ENCODE measurements around the gene MACROH2A2.
A peak's percentile ranks its signal among the peaks of the same experiment; 100 is the strongest.
"Not testable (repeated sequence)": the region's sequence is repeated elsewhere in the genome, so short reads cannot be mapped to it uniquely, and the experiment has no call there.

The MACROH2A2 gene

DNA sequence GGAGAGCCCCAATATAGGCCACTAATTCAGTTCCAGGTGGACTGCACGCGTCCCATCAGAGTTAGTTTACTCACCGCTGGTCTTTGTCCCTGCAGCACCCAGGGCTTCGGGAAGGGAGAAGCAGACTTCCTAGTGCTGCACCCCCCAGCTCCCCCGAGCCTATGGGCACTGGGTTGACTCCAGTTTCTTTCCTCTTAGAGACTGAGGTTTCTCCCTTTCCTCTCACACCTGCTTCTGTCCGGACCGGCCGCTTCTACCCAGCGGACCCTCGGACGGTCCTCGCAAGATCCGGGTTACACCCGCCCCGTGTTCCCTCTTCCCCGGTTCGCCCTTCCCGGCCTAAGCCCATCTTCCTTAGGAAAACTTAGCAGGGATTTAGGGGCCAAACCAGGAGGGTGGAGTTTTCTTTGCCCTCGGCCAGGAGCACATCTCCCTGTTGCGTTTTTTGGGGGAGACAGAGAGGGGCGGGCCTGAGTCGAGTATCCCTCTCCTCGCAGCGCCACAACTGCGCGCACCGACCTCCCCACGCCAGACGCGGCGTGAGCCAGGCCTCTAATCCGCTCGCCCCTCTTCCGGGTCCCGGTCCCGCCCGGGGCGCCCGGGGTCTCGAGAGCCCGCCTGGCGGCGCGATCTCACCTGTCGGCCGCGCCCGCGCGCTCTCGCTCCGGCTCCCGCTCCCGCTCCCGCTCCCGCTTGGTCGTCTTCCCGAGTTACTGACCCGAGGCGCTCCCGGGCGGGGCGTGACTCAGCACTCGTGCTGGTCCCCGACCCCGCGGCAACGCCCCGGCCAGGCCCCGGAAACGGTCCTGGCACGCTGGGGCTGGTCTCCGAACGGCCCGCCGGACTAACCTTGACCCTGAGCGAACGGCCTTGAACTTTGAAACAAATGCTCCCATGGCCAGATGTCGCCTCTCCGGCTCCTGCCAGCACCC lies 79.7 kb downstream of the MACROH2A2 start, which contains the start of gene AIFM2:
TSS of gene AIFM2 (minus strand) at position 728 of the 932 bp plus-strand sequence. CDS start 8,741 bp downstream, outside the sequence.
- DNase-seq, result peak; percentile 72 to 91 (median 82)

- no peak for DNase-seq
Measured at GRCh38 chr10:70135046-70135445, 82.4 kb downstream of the MACROH2A2 start.

GRCh38 chr10:70135684-70136083 lies 83.0 kb downstream of the MACROH2A2 start:
- peak in 1 of 4 experiments; percentile 8 for DNase-seq

DNA sequence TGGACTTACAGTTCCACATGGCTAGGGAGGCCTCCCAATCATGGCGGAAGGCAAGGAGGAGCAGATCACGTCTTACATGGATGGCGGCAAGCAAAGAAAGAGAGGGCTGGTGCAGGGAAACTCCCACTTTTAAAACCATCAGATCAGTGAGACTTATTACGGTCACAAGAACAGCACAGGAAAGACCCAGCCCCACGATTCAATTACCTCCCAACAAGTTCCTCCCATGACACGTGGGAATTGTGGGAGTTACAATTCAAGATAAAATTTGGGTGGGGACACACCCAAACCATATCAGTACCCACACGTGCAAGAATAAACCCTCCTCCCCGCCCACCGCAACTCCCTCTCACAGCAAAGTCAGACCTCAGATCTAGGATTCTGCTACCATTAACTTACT lies 84.5 kb downstream of the MACROH2A2 start:
- DNase-seq, result no peak

DNA sequence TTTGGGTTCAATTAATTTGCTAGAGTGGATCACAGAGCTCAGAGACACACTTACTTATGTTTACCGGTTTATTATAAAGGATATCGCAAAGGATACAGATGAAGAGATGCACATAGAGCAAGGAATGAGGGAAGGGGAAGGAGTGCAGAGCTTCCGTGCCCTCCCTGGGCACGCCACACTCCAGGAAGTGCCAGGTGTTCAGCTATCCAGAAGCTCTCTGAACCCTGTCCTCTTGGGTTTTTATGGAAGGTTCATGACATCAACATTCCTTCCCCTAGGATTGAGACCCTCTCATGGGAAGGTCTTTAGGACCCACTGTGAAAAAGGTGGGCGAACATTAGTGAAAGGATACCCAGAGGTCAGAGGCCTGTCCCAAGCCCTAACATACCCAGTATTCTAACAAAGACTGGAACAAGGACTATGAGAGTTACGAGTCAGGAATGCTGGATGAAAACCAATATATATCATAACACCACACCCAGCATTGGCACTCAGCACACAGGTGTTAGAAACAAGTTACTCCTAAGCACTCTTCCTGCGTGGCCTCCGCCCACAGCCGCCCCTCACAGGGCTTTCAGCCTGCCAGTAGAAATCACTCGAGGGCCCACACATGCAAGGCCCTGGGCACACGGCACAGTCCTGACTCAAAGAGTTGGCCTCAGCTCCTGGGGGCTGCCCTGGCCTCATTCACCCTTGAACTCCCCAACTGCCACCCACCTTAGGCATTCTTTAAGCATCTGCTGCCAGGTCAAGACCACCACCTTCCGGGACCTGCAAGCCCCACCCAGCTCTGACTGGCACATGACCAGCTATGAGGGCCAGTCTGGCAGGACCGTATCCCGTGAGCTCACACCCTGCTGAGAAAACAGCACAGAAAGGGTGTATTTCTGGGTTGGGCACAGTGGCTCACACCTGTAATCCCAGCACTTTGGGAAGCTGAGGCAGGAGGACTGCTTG lies 85.6 kb downstream of the MACROH2A2 start:
- DNase-seq, result no peak

GRCh38 chr10:70139151-70139996 lies 86.7 kb downstream of the MACROH2A2 start:
- no peak for DNase-seq

DNA sequence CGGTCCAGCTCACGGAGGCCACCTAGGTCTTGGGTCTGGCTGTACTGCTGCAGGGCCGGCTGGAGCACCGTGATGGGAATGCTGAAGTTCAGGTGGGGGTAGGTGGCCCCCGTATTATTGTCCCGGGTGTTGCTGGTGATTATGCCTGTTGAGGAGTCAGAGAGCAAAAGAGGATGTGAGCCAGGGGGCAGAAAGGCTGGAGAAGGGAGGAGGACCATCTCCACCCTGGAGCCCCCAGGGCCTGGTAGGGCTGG lies 87.3 kb downstream of the MACROH2A2 start:
- no peak for DNase-seq

GRCh38 chr10:70140297-70140696 lies 87.7 kb downstream of the MACROH2A2 start:
- DNase-seq, result no peak

- DNase-seq, result no peak
Measured at GRCh38 chr10:70142555-70142954, 89.9 kb downstream of the MACROH2A2 start.

DNA sequence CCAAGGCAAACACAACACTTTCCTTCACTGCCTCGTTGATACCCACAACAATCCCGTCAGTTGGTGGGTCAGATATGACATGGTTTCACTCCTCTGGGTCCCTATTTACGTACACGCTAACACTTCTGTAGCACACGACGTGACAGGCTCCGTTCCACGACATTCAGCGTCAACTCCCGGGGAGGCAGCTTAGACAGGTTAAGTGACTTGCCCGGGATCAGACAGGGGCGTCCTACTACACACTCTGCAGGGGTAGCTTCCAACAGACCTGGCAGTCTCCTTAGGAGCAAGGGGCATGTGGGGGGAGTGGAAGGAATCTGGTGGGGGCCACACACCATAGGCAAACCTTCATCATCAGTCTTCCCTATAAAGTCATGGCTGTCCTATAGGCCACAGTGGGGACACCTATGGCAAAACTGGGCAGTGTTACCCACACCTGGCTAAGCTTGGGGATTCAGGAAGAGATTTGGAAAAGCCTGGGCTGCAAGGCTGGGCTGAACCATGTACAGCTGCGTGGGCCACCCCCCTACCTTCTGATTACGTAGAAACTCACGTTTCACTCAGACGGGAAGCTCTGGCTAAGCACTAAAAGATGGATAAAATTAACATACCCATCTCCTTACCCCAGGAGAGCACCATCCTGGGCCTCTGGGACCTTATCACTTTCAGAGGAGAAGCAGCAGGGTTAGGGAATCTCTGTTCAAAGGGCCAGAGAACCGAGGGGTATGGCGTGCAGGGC lies 91.9 kb downstream of the MACROH2A2 start:
- DNase-seq, result no peak

- no peak for DNase-seq
Measured at GRCh38 chr10:70145166-70145665, 92.6 kb downstream of the MACROH2A2 start.

- DNase-seq, result peak; percentile 73 to 90 (median 80)
Measured at GRCh38 chr10:70145666-70146488, 93.2 kb downstream of the MACROH2A2 start.

- peak; percentile 95 to 98 (median 96) for DNase-seq
Measured at GRCh38 chr10:70146489-70147258, 94.0 kb downstream of the MACROH2A2 start, which contains the start of gene TYSND1. TYSND1 (minus strand) TSS chr10:70146700; CDS start chr10:70146586, 114 bp downstream.

- no peak for DNase-seq
Measured at GRCh38 chr10:70147259-70147625, 94.6 kb downstream of the MACROH2A2 start.

- DNase-seq, result no peak
Measured at GRCh38 chr10:70148516-70148915, 95.9 kb downstream of the MACROH2A2 start.

GRCh38 chr10:70155255-70155838 lies 102.7 kb downstream of the MACROH2A2 start:
- no peak for DNase-seq

DNA sequence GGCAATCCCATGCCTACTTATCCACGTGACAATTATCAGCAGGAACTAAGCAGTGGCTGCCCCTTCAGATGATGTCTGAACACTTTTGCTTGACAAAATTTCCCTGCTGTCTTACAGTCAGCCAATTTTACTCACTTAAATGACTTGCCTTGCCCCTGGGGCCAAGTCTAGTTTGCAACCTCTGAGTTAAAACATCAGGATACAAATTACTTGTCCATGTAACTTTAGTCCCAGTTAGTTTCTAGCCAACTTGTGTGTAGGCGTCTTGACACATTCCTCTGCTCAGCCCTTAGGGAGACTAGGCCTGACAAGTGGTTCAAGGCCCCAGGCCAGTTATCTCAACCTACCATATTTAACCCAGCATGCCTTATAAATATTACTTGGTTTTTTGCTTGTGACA lies 105.5 kb downstream of the MACROH2A2 start:
- no peak for DNase-seq

DNA sequence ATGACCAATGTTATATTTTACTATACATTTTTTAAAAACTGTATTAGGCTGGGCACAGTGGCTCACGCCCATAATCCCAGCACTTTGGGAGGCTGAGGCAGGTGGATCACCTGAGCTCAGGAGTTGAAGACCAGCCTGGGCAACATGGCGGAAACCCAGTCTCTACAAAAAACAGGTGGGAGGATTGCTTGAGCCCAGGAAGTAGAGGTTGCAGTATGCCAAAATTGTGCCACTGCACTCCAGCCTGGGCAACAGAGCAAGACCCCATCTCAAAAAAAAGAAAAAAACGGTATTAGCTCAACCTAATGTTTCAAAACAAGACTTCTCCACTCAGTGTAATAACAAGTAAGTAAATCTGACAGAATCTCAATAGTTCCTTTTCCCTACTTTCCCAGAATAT lies 106.7 kb downstream of the MACROH2A2 start:
- DNase-seq, result not testable (repeated sequence)

DNA sequence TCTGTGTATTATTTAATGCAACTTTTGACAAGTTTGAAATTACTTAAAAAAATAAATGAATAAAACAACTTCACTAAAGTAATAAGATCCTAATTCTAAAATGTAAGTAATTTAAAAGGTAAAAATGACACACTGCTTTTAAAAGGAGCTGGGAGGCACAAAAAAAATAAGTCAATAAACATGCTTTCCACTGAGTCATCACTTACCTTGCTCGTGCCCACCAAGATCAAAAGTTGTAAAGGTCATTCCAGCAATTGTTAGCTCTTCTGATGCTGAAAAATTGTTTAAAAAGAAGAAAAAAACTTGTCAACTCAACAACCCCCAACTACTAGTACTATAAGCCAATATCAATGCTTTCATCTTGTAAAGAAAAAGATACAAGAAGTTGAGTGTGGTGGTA lies 108.2 kb downstream of the MACROH2A2 start:
- no peak for DNase-seq

Measured in suppressor macrophage (primary cell).